ENCODE data around the gene APRT.
"Not testable (repeated sequence)": the region's sequence is repeated elsewhere in the genome, so short reads cannot be mapped to it uniquely, and the experiment has no call there.

APRT gene

DNA sequence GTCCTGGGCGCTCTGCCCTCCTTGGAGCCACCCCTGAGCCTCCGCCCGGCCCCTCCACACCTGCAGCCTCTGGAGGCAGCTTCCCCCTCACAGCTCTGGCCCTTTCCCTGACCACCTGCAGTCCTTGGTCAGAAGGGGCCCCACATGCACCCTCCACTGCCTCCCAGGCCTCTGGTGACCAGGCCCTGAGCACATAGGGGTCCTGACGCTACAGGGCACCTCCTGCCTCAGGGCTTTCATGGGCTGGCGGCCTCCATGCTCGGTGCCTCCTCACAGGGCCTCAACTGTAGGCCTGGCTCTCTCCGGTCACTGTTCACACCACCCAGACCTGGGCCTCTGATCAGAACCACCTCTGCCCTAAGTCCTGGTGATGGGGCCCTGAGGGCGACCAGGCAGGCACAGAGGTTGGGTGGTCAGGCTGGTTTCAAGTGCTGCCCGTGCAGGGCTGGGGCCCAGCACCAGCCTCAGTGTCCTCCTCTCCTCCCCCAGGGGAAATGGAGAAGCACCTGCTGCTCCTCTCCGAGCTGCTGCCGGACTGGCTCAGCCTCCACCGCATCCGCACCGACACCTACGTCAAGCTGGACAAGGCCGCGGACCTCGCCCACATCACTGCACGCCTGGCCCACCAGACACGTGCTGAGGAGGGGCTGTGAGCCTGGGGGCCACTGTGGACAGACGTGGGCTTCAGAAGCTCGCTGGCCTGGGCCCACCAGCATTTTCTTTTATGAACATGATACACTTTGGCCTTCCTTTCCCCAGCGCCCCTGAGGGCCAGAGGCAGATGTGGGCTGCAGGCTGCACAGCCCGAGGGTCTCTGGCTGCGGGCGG, 3.9 kb downstream of the APRT start:
- no peak for DNase-seq (ENCODE audit: low spot score)

DNA sequence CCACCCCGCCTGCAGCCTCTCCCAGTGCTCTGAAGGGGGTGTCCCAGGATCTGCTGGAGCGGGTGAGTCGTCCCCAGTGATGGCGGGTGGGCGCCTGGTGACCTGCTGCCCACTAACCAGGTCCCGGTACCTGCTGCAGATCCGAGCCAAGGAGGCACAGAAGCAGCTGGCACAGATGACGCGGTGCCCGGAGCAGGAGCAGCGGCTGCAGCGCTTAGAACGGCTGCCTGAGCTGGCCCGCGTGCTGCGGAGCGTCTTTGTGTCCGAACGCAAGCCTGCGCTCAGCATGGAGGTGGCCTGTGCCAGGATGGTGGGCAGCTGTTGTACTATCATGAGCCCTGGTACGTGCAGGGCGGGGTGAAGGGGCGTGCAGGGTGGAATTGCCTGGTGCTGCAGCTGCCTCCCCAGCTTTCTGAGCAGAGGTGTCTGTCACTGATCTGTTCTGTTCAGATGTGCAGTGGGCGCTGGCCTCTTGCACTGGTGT, 4.5 kb downstream of the APRT start:
- no peak for DNase-seq (ENCODE audit: low spot score)

DNA sequence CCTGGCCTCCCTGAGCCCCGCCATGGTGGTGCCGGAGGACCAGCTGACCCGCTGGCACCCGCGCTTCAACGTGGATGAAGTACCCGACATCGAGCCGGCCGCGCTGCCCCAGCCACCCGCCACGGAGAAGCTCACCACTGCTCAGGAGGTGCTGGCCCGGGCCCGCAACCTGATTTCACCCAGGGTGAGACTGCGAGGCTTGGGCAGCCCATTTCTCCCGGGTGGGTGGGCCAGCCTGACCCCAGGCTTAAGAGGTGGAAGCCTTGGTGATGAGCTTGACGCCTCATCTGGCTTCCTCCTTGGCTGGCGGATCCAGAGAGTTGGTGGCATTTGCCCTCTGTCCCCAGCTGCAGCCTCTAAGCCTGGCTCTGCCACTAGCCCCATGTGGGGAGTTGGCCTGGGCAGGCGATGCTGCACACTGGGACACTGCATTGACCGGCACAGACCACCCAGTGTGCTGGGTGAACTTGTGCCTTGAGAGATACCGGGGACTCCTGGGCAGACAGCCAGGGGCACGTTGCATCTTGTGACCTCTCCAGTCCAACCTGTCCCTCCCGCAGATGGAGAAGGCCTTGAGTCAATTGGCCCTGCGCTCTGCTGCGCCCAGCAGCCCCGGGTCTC, 5.1 kb downstream of the APRT start:
- DNase-seq (ENCODE audit: low spot score): no peak

DNA sequence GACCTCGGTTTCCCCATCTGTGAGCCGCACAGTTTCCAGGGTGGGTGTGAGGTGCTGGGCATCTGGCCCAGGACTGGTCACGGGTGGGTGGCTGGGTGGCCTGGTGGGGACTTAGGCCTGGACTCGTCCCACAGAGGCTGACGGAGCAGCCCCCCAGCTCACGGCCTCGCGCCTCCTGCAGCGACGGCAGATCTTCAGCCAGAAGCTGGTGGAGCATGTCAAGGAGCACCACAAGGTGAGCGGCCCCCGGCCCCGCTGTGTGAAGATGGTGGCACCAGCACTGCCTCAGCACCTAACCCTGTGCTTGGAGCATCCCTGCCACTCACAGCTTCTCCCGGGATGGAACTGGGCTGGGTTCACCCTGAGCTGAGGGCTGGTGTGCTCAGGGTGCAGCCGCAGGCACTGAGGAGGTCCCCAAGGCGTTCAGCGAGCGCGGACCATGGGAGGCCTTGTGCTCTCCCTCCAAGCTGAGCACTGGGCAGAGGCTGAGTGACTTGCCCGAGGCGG, 5.8 kb downstream of the APRT start:
- DNase-seq (ENCODE audit: low spot score): no peak

DNA sequence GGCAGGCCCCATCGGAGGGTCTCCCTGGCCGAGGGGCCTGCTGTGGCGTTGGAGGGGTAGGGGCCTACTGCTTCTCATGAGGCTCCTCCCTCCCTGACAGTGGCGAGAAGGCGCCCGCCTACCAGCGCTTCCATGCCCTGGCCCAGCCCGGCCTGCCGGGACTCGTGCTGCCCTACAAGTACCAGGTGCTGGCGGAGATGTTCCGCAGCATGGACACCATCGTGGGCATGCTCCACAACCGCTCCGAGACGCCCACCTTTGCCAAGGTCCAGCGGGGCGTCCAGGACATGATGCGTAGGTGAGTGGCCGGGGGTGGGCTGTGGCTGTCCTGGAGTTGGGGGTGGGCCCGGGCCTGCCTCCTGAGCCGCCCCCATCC, 6.4 kb downstream of the APRT start:
- DNase-seq (ENCODE audit: low spot score): no peak

DNA sequence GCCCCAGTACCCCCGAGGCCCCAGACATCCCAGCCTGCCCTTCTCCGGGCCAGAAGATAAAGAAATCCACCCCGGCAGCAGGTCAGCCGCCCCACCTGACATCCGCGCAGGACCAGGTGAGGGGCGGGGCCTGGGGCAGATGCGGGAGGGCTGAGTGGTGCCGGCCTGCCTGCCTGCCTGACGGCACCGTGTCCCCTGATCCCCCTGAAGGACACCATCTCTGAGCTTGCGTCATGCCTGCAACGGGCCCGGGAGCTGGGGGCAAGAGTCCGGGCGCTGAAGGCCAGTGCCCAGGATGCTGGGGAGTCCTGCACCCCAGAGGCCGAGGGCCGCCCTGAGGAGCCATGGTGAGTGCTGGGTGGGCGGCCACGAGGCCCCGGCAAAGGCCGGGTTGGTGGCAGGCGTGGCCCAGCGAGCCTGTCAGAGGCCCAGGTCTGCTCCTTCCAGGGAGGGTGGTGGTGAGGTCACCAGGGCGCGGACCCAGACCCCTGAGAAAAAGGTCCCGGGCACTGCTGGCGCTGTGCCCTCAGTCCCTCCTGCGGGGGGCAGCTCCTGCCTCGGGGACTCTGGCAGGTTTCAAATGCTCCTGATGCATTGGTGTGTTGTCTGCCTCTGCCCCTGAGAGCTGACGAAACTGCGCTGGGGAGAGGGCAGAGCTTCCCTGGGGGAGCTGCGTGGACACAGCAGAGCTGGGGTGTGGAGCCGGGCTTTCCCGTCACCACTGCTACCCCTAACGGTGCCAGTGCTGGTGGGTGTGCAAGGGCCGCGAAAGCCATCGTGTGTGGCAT, 7.0 kb downstream of the APRT start:
- DNase-seq (ENCODE audit: low spot score): no peak

DNA sequence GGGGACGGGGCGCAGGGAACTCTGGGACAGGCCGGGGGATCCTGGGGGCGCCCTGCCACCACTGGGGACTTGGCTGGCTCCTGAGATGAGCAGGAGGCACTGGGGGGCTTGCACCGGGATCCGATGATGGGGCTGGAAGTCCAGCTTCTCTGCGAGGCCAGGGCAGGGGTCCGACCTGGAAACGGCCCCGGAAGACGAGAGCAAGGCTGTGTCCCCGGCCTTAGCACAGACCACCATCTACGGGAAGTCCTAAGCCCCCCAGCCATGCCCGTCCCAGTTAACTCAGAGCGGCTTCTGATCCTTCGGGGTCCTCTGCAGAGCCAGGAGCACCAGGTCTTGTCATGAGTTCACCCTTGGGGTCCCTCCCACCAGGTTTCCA, 7.6 kb downstream of the APRT start:
- no peak for DNase-seq (ENCODE audit: low spot score)

DNA sequence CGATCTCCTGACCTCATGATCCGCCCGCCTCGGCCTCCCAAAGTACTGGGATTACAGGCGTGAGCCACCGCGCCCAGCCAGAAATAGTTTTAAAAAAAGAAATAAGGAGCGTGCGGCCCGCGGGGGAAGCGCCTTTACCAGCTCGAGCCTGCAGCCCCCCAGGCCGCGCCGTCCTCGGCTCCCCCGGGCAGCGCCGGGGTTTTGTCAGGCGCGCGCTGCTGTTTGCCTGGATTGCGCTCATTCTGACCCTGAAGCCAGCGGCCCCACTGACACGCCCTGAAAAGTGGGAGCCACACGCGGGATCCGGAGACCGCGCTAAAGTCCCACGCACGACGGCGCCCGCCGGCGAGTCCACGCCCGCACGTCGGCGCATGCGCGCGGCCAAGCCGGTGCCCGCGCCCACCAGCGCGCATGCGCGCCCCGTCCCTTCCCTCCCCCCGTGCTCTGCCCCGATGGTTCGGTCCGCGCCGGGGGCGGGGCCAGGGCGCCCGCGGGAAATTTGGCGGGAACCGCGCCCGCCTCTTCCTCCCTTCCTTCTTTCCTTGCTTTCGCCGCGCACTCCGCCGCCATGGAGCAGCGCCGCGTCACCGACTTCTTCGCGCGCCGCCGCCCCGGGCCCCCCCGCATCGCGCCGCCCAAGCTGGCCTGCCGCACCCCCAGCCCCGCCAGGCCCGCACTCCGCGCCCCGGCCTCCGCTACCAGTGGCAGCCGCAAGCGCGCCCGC, 8.3 kb downstream of the APRT start, which contains the start of gene CDT1:
CDT1 (plus strand) TSS at position 526 of the 724 bp plus-strand sequence; CDS start at position 569, 43 bp downstream.
- peak; percentile 65 for DNase-seq (ENCODE audit: low spot score)

DNA sequence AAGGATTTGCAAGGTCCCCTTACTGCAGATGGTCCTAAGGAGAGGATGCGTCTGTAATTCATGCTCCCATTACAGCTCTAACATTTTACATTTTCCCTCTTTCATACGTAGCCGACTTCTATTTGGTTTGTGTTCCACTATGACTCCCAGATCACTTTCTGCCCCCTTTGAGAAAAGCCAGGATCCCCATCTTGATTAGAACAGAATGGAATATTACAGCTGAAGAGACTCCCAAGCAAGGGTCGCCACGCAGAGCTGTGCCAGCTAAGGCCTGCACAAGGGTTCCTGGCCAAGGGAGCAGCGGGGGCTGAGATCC, 11.5 kb downstream of the APRT start:
- DNase-seq (ENCODE audit: low spot score): no peak

DNA sequence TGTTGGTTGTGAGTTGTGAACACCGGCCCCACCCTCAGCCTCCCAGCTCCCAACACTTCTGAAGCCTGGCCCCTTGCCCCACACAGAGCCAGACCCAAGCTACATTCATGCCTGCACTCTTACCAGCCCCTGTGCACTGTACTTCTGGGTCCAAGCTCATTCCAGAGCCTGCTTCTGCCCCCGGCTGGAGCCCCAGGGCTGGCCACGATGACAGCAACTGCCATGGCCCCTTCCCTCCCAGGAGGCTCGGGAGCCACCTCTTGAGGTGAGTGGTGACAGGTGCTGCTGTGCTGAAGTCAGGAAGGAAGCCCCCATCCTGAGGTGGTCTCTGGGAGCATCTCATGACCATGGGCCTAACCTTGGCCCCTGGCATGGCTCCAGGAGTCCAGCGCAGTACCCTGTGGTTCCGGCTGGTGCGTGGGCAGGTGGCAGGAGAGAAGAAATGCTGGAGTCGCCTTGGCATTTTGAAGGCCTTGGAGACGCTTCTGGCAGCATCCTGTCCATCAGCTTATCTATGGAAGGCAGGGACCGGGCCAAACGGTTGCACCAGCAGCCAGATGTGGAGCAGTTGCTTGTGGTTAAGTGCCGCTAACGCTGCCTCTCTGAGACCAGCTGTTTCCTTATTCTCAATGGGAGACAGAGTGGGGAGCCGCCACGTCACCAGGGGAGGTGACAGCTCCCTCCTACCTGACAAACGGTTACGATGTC, 12.0 kb downstream of the APRT start:
- DNase-seq (ENCODE audit: low spot score): no peak

DNA sequence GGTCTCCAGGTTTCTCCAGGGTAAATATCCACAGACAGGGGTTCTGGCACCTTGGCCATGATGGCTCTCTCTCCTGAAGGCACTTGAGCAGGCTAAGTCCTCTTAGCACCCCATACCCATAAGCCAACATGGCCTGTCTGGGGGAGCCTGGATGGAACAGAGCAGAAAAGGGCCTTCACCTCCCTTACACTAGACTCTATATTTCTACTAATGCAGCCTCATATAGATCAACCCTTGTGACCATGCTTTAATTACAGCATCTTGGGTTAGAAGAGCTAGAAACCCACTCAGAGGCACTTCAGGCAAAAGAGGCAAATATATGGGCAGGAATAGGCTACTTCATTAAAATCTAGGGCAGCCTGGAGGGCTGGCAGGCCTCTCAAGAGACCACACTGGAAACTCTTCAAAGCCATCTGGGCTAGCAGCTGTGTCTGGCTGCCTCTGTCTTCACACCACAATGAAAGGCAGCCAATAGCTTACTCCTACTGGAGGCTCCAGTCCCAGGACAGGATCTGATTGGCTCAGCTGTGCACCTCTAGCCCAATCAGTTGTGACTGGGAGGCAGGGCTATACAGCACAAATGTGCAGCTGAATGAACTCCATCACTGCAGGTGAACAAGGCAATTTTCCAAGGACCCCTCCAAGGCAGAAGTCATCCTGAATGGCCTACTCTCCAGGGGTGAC, 12.8 kb downstream of the APRT start:
- no peak for DNase-seq (ENCODE audit: low spot score)

DNA sequence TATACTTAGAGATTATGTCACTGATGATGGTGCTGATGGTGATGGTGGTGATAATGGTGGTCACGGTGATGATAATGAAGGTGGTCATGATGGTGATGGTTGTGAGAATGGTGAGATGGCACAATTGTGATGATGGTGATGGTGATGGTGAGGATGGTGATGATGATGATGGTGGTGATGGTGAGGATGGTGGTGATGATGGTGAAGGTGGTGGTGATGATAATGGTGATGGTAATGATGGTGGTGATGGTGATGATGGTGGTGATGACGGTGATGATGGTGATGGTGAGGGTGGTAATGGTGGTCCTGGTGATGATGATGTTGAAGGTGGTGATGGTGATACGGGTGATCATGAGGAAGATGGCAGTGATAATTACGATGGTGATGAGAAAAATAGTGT, 13.7 kb downstream of the APRT start:
- no peak for DNase-seq (ENCODE audit: low spot score)

DNA sequence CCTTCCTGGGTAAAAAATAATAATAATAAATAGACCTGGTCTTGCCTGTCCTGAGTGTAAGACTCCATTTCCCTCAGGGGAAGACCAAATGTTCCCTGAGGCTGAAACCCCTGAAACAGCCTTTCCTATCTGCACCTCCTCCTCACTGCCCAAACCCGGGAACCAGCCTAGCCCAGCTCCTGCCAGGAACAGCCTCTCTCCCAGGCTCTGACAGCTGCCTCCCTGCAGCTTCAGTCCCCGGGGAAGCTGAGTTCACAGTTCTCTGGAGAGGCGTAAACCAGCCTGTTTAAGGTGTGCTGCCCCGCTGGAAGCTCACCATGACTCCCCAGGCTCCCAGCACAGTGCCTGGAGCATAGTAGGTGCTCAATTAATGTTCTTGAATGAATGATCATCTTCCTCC, 15.4 kb downstream of the APRT start:
- no peak for DNase-seq (ENCODE audit: low spot score)

DNA sequence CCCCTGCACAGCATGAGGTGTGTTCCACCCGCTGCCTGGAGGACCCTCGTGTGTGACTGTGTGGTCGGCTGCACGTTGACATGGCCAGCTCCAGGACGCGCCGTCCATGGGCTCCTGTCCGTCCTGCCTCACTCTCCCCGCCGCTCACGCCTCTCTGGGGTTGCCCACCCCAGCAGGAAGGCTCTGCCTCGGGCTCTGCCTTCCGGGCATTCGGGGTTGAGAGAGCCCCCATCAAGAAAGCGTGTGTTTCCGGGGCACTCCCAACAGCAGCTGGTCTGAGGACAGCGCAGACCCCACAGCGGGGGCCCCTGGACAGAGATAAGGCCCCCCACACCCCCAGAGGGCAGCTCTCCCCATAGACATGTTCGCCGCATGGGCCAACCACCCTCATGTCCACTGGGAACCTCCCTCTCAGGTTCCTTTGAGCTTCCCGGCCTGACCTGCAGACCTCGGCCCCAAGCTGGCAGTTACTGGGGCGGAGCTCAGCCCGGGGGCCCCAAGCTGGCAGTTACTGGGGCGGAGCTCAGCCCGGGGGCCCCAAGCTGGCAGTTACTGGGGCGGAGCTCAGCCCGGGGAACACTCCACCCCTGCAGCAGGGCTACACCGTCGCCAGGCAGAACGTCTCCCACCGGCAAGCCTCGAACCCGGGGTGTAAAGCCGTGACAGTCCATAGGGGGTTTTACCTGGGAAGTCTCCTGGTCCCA, 18.3 kb downstream of the APRT start:
- no peak for DNase-seq (ENCODE audit: low spot score)

DNA sequence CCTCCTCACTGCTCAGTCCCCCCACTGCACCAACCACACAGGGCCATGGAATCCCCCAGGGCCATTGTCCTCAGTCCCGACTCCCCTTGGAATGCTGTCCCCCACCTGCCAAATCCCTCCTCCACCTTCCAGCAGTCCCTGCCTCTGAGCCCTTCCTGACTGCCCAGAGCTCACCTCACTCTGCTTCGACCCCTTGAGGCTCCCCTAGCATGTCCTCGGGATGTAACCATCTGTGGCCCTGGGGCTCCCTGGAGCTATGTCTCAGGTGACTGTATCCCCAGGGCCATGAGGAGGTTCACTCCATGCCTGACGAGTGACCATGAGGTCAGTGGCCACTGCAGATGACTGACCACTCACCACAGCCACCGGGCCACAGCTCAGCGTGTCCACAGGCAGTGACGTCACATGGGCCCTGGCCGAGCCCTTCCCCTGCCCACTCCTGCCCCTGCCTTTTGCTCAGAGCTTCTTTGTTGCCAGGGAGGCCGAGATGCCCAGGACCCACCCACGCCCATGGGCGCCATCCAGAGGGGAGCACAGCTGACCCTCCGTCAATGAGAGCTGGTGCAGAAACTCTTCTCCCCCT, 19.0 kb downstream of the APRT start:
- DNase-seq (ENCODE audit: low spot score): no peak

DNA sequence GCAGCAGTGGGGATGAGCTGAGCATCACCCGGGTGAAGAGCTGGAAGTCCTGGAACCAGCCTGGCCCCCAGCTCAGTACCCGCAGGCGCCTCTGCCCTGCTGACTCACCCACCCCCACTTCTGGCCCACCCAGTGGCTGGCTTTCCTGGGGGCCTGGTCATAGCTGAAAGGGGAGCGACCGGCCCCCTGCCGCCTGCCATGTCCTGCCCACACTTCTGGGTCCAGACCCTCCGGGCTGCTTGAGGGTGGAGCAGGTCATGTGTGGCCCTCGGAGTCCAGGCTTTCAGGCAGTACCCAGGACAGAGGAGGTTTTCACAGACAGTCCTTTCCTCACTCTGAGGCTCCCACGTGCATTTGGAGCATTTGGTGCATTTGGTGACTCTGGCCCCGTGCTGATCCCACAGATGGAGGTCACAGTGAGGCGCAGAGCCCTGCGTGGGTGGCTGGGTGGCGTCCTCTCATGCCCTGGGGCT, 19.6 kb downstream of the APRT start:
- DNase-seq (ENCODE audit: low spot score): no peak

DNA sequence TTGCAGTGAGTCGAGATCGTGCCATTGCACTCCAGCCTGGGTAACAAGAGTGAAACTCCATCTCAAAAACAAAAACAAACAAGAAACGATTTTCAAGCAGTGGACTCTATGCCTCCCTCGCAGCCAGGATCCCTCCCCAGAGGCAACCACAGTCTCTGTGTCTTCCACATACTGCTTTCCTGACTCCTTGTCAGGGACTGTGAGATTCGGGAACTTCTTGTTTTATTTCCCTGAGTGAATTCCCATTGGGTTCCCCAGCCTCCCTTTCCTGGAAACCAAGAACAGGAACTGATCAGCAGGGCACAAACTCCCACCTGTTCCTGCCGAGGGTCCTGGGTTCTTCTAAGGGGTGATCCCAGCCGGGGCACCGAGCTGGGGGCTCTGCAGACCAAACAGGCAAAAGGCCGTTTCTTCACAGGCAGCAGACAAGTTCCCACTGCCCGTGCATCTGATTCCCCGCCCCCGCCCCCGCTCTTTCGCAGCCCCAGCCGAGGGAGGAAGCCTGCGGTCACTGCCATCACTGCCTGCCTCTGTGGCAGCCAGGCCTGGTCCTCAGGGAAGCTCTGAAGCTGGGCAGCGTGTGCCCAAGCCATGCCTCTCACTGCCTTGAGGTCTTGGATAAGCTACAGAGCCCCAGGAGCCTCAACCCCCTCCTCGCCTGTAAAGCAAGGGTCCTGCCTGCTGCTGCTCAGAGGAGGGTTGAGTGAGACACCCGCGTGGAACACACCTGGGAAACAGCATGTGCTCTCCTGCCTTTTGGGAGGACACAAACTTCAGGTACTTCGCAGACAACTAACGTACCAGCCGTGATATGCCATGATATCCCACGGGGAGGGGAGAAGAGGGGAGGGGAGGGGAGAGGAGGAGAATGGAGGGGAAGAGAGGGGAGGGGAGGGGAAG, 21.2 kb downstream of the APRT start:
- DNase-seq (ENCODE audit: low spot score): no peak

DNA sequence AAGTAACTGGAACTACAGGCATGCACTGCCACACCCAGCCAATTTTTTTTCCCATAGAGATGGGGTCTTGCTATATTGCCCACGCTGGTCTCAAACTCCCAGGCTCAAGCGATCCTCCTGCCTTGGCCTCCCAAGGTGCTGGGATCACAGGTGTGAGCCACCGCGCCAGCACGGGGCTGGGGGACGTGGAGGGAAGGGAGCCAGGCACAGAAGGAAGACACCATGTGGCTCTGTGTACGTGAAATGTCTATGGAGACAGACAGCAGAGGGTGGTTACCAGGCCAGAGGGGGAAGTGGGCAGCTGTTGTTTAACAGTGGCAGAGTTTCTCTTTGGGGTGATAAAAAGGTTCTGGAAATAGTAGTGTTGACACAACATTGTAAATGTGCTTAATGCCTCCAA, 22.1 kb downstream of the APRT start:
- no peak for DNase-seq (ENCODE audit: low spot score)

DNA sequence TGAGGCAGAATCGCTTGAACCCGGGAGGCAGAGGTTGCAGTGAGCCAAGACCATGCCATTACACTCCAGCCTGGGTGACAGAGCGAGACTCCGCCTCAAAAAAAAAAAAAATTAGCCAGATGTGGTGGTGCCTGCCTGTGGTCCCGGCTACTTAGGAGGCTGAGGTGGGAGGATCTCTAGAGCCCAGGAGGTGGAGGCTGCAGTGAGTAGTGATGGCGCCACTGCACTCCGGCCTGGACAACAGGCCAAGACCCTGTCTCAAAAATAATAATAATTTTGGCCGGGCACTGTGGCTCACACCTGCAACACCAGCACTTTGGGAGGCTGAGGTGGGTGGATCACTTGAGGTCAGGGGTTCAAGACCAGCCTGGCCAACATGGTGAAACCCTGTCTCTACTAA, 23.0 kb downstream of the APRT start:
- not testable (repeated sequence) for DNase-seq (ENCODE audit: low spot score)

Measured in cerebellar cortex (tissue), 1 donor.